Body of pancreas (tissue), 4 donors: ENCODE results near the gene FHOD3.

Source experiments
- POLR2A ChIP-seq, 3 donors: fragments of 450-650 bp; IDR thresholded peaks; one replicate each; pipeline ENCODE4 v1.6.1; 2016; ENCODE audit warnings: antibody characterized with exemption in 3 of 3, mild to moderate bottlenecking in 2 of 3
- TF ChIP-seq, protein P1 (sequence below), 7 experiments: fragments of 450-650 bp in 4 of 7; fragments of 200-600 bp in 3 of 7; sonication (generic) in 3 of 7; IDR thresholded peaks; one replicate each; pipeline ENCODE4 v1.5.1; 2016 to 2019; ENCODE audit warnings: antibody characterized with exemption in 7 of 7

DNA sequence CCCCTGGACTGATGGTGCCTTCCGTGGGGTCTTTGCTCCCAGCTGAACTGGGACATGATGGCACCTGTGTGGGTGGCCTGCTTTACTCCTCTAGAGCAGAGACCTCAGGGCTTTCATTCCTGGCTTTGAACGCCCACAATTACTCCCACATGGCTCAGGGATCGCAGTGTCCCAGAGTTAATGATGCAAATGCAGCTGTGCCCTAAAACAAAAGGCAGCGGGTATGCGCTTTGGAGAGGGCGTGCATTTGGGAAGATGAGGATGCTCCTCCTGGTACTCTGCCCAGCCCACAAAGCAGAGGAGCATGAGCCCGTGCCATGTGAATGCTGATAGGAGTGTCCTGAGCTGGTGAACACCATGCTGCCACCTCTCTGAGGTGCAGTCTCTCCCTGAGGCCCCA lies 173.4 kb downstream of the FHOD3 start:
- TF ChIP-seq, protein P1, sequence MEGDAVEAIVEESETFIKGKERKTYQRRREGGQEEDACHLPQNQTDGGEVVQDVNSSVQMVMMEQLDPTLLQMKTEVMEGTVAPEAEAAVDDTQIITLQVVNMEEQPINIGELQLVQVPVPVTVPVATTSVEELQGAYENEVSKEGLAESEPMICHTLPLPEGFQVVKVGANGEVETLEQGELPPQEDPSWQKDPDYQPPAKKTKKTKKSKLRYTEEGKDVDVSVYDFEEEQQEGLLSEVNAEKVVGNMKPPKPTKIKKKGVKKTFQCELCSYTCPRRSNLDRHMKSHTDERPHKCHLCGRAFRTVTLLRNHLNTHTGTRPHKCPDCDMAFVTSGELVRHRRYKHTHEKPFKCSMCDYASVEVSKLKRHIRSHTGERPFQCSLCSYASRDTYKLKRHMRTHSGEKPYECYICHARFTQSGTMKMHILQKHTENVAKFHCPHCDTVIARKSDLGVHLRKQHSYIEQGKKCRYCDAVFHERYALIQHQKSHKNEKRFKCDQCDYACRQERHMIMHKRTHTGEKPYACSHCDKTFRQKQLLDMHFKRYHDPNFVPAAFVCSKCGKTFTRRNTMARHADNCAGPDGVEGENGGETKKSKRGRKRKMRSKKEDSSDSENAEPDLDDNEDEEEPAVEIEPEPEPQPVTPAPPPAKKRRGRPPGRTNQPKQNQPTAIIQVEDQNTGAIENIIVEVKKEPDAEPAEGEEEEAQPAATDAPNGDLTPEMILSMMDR (IDR thresholded peaks at IDR 0.05) = no peak
- TF ChIP-seq POLR2A (IDR thresholded peaks at IDR 0.05) = no peak
